ENCODE measurements around the gene SUN1. TPM values are rescaled to one million over a fixed set of nuclear protein-coding genes. Genes with fewer than 3 reads are reported as not detected.

The SUN1 gene
- total and polyA plus RNA-seq, 2 donors (not counting 3 experiments of a cell fraction or from before 2014, with no cell fraction given), result 158 to 410 TPM

DNA sequence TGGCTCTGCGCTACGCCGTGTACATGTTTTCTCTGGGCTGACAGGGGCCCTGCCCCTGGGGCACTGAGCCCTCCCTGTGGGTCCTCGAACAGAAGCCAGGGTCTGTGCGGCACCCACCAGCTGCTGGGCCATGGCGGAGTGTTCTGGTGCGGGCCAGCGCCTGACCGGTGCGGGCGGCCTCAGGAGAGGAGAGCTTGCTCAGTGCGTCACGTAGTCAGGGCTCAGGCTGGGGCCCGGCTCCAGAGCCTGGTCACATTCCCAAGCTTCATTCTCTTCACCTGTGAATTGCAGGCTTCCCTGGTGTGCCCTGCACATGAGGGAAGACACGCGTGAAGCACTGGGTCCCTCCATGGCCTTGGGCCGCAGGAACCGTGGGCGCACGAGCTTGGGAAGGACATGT, 59.5 kb downstream of the SUN1 start:
- POLR2A ChIA-PET, result no interaction called here
- FAIRE-seq (no peak), DNase-seq (ENCODE audit: low read depth, low spot score) (no peak)
- TF ChIP-seq EZH2 (IDR thresholded peaks at IDR 0.05; ENCODE audit: borderline replicate concordance, low read depth, low read length, severe bottlenecking) (no peak), FOS (IDR thresholded peaks at IDR 0.05; ENCODE audit: borderline replicate concordance, insufficient read depth, low read length) (no peak), POLR2AphosphoS5 (IDR thresholded peaks at IDR 0.05; ENCODE audit: insufficient read depth, low read depth, low read length) (no peak), MYC (IDR thresholded peaks at IDR 0.05; ENCODE audit: low read depth, low read length) (no peak), POLR2A (IDR thresholded peaks at IDR 0.05; ENCODE audit: low read depth, low read length) (no peak), JUN (IDR thresholded peaks at IDR 0.05; ENCODE audit: borderline replicate concordance, insufficient read depth, insufficient read length, low read depth) (no peak)
- TF ChIP-seq, protein P1, sequence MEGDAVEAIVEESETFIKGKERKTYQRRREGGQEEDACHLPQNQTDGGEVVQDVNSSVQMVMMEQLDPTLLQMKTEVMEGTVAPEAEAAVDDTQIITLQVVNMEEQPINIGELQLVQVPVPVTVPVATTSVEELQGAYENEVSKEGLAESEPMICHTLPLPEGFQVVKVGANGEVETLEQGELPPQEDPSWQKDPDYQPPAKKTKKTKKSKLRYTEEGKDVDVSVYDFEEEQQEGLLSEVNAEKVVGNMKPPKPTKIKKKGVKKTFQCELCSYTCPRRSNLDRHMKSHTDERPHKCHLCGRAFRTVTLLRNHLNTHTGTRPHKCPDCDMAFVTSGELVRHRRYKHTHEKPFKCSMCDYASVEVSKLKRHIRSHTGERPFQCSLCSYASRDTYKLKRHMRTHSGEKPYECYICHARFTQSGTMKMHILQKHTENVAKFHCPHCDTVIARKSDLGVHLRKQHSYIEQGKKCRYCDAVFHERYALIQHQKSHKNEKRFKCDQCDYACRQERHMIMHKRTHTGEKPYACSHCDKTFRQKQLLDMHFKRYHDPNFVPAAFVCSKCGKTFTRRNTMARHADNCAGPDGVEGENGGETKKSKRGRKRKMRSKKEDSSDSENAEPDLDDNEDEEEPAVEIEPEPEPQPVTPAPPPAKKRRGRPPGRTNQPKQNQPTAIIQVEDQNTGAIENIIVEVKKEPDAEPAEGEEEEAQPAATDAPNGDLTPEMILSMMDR (IDR thresholded peaks at IDR 0.05; ENCODE audit: extremely low read depth in 1 of 2, insufficient read depth in 1 of 2, low read depth in 1 of 2, low read length in 2 of 2), result no peak
- TF ChIP-seq, protein P2, sequence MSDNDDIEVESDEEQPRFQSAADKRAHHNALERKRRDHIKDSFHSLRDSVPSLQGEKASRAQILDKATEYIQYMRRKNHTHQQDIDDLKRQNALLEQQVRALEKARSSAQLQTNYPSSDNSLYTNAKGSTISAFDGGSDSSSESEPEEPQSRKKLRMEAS (IDR thresholded peaks at IDR 0.05; ENCODE audit: insufficient read depth, insufficient read length), result no peak
- no peak overlapping the region for H3K4me2 ChIP-seq (ENCODE audit: insufficient read depth, low read length)
- no peak overlapping the region for H2AFZ ChIP-seq (ENCODE audit: low read depth, low read length)
- no peaks in the 10 kb centered on the region for H3K4me1 ChIP-seq (ENCODE audit: control insufficient read depth, extremely low read depth, insufficient read depth, low read length)
- no peaks in the 10 kb centered on the region for H3K27me3 ChIP-seq (ENCODE audit: control insufficient read depth in 2 of 2, insufficient read depth in 2 of 2, low read length in 2 of 2)
- no peaks in the 10 kb centered on the region for H3K9me3 ChIP-seq (replicated peaks; ENCODE audit: control insufficient read depth, insufficient read depth, low read length)
- H4K20me1 ChIP-seq (replicated peaks; ENCODE audit: control insufficient read depth, extremely low read depth, insufficient read depth, low read length), result no peaks in the 10 kb centered on the region
- BruUV-seq (replicated peaks), result no TSS peak
- H3K9me1 ChIP-seq (replicated peaks; ENCODE audit: control insufficient read depth, extremely low read depth, insufficient read depth, low read length), result no peaks in the 10 kb centered on the region
- H3K79me2 ChIP-seq (ENCODE audit: control insufficient read depth, insufficient read depth, low read length), result peaks cover 3% of the 10 kb centered on the region
- dilution Hi-C loops (cut with MboI; ENCODE audit: extremely low pct_ligation_motif_present, low sequenced_read_pairs) (no loop called here), intact Hi-C loops (cut with micrococcal nuclease) (no loop called here)
- no peak overlapping the region for H3K9ac ChIP-seq (replicated peaks; ENCODE audit: extremely low read depth, insufficient read depth, low read length)
- H3K36me3 ChIP-seq (ENCODE audit: control insufficient read depth in 2 of 2, extremely low read depth in 1 of 2, insufficient read depth in 2 of 2, low read length in 2 of 2), result peaks cover 12 to 70% of the 10 kb centered on the region in 2 experiments
- H3K4me3 ChIP-seq (replicated peaks in 1 of 3; ENCODE audit: insufficient read depth in 1 of 3, low read depth in 1 of 3, low read length in 3 of 3), result no peak overlapping the region
- no peak overlapping the region for H3K27ac ChIP-seq (ENCODE audit: insufficient read depth, low read depth, low read length)
- CTCF ChIA-PET, result interaction anchor here (0.7 to 0.9 kb wide), 2 partner anchors 10 to 12 kb away, joined by 3 to 4 read pairs; no protein-coding TSS in a partner anchor

Data from endothelial cell of umbilical vein (primary cell).